PC-9 (cell line): Measurements from ENCODE around the gene CHP1.

Experiments used
- EZH2 ChIP-seq: fragments of 200-600 bp; sonication (generic); IDR thresholded peaks from 2 replicates; pipeline ENCODE4 v1.8.0; 2017; ENCODE audit warnings: antibody characterized with exemption, low read depth
- TF ChIP-seq, protein P1 (sequence below): fragments of 200-600 bp; sonication (generic); conservative IDR thresholded peaks from 2 replicates; pipeline ENCODE4 v1.6.1; 2017; ENCODE audit warnings: mixed run types, antibody characterized with exemption, mild to moderate bottlenecking, moderate library complexity

DNA sequence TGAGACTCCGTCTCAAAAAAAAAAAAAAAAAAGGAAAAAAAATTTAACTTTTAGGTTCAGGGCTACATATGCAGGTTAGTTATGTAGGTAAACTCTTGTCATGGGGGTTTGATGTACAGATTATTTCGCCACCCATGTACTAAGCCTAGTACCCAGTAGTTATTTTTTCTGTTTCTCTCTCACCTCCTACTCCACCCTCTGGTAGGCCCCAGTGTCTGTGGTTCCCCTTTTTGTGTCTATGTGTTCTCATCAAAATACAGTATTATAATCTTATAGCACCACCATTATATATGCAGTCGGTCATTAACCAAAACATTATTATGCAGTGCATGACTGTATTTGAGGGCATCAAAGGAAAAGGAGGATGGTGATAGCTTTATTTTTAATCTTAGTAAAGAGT, 47.3 kb downstream of the CHP1 start:
- TF ChIP-seq, protein P1, sequence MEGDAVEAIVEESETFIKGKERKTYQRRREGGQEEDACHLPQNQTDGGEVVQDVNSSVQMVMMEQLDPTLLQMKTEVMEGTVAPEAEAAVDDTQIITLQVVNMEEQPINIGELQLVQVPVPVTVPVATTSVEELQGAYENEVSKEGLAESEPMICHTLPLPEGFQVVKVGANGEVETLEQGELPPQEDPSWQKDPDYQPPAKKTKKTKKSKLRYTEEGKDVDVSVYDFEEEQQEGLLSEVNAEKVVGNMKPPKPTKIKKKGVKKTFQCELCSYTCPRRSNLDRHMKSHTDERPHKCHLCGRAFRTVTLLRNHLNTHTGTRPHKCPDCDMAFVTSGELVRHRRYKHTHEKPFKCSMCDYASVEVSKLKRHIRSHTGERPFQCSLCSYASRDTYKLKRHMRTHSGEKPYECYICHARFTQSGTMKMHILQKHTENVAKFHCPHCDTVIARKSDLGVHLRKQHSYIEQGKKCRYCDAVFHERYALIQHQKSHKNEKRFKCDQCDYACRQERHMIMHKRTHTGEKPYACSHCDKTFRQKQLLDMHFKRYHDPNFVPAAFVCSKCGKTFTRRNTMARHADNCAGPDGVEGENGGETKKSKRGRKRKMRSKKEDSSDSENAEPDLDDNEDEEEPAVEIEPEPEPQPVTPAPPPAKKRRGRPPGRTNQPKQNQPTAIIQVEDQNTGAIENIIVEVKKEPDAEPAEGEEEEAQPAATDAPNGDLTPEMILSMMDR, result no peak
- no peak for TF ChIP-seq EZH2
